ENCODE measurements around the gene HSD11B2. TPM values are rescaled to one million over a fixed set of nuclear protein-coding genes. Genes with fewer than 3 reads are reported as not detected.
A peak's percentile ranks its signal among the peaks of the same experiment; 100 is the strongest.

The HSD11B2 gene
- total RNA-seq, 1 donor from 2014 or later: 4.7 TPM

DNA sequence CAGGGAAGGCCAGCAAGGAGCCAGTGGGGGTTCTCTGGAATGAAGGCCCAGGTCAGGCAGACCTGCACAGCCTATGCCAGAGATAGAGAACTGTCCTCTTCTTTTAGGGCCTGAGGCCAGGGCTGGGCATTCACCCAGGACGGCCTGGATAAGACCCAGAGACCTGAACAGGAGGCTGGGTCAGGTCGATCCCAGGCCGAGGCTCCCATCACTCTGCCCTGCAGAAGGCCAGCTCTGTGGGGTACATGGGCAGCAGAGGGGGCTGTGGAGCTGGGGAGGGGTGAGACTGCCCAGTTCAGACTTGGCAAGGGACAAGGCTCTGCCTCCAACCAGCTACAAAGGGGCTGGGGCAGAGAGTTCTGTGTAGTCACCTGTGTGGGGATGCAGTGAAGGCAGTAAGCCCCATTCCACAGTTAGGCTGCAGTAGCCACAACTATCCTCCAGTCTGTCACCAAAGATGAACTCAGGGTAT is 14.6 kb downstream of the HSD11B2 start:
- Mint-ChIP-seq H3K27me3 (ENCODE audit: low read depth) (no peaks in the 10 kb centered on the region), H3K4me1 (peaks cover 7% of the 10 kb centered on the region), H3K4me3 (no peak overlapping the region), H3K36me3 (ENCODE audit: low read depth) (no peaks in the 10 kb centered on the region), H3K9me3 (no peaks in the 10 kb centered on the region), H3K27ac (ENCODE audit: unreplicated experiment) (no peak overlapping the region)
- TF ChIP-seq, protein P1, sequence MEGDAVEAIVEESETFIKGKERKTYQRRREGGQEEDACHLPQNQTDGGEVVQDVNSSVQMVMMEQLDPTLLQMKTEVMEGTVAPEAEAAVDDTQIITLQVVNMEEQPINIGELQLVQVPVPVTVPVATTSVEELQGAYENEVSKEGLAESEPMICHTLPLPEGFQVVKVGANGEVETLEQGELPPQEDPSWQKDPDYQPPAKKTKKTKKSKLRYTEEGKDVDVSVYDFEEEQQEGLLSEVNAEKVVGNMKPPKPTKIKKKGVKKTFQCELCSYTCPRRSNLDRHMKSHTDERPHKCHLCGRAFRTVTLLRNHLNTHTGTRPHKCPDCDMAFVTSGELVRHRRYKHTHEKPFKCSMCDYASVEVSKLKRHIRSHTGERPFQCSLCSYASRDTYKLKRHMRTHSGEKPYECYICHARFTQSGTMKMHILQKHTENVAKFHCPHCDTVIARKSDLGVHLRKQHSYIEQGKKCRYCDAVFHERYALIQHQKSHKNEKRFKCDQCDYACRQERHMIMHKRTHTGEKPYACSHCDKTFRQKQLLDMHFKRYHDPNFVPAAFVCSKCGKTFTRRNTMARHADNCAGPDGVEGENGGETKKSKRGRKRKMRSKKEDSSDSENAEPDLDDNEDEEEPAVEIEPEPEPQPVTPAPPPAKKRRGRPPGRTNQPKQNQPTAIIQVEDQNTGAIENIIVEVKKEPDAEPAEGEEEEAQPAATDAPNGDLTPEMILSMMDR (conservative IDR thresholded peaks at IDR 0.05): no peak
- no peak for DNase-seq (ENCODE audit: low read depth, low spot score)

DNA sequence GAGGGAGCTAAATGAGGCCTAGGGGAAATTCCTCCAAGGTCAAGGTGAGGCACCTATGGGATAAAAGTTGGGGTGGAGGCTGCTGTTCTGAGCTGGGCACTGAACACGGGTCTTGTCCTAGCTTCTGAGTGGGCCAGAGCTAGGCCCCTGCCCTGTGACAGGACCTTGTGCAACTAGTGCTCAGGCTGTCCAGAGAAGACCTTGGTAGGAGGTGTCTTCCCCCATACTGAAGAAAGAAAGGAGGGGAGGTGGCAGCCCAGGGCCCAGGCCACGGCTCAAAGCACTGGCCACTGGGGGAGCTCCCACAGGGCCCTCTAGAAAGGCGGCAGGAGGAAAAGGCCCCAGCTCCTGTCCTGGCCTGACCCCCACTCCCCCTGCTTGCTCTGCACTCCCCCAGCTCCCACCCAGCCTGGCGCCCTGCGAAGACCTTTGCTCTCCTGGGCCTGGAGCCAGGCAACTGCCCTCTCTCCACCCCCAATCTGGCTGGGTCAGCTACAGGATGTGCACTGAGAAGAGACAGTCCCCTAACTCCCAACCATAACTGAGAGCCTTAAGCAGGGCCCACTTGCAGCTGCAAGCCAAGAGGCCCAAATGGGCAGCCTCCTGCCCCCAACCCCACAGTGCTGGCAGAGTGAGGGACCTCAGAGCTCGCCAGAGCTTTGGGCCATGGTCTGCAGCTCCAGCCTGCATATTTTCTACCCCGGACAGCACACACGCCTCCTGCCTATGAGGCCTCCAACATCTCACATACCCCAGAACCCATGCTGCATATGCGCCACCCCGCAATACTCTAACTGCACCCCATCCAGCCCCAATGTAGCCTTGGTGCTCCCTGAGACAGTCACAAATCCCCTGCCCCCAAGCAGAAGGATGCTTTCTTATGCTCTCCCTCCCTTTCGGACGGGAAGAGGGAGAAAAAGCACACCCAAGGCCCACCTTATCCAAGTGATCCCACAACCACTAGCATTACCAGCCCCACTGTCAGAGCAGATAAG is 15.3 kb downstream of the HSD11B2 start:
- Mint-ChIP-seq H3K36me3 (ENCODE audit: low read depth) (no peaks in the 10 kb centered on the region), H3K4me3 (no peak overlapping the region), H3K9me3 (no peaks in the 10 kb centered on the region), H3K27ac (ENCODE audit: unreplicated experiment) (peak overlapping the region; percentile 90), H3K4me1 (peaks cover 7% of the 10 kb centered on the region), H3K27me3 (ENCODE audit: low read depth) (no peaks in the 10 kb centered on the region)
- TF ChIP-seq, protein P1 (conservative IDR thresholded peaks at IDR 0.05): no peak
- DNase-seq (ENCODE audit: low read depth, low spot score): no peak

DNA sequence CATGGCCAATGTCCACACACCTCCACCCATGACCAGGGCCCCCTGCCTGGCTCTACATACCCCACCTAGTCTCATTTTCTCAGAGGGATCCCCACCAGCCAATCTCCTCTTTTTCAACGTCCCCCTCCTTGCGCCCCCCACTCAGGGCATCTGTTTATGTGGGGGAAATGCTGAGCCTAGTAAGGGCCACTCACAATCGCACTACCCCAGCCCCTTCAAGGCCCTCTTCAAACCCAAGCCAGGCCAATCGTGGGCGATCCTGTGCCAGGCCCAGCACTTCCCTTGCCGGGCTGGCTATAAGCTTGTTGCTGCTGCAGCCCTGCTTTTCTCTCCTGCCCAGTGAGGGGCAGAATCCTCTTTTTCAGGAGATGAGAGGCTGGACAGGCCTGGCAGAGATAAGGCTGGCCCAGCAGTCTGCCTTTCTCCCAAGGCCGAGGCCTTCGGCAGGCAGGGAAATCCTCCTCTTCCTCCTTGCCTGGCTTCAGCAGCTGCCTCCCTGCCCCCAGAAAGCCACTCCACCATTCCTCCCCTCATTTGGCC is 16.1 kb downstream of the HSD11B2 start:
- DNase-seq (ENCODE audit: low read depth, low spot score): no peak
- no peaks in the 10 kb centered on the region for H3K36me3 Mint-ChIP-seq (ENCODE audit: low read depth)
- H3K27ac Mint-ChIP-seq (ENCODE audit: unreplicated experiment): no peak overlapping the region
- no peak overlapping the region for H3K4me3 Mint-ChIP-seq
- no peaks in the 10 kb centered on the region for H3K9me3 Mint-ChIP-seq
- H3K4me1 Mint-ChIP-seq: peaks cover 7% of the 10 kb centered on the region
- no peaks in the 10 kb centered on the region for H3K27me3 Mint-ChIP-seq (ENCODE audit: low read depth)
- TF ChIP-seq, protein P1 (conservative IDR thresholded peaks at IDR 0.05): no peak

DNA sequence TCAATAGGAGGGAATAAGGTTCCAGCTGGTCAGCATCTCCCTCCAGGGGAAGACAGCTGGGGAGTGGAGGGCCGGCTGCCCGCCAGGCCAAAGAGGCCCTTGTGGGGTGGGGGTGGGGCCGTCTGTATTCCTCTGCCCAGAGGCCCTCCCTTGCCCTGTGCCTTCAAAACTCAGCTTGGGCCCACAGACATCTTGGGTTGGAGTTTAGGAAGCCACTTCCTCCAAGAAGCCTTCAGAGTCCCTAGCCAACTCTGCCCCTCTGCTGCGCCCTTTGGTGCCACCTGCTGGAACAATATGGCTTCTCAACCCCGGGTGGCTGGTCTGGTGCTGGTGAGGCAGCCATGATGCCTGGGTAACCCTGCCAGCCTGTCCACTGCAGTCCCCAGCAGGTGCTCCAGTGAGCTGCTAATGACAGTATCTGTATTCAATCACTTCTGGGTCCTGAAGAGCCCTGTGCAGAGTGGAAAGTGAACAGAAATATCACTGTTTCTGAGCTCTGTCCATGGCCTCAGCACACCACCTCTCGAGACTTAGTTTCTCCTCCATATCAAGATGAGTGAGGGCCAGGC is 16.7 kb downstream of the HSD11B2 start:
- no peaks in the 10 kb centered on the region for H3K36me3 Mint-ChIP-seq (ENCODE audit: low read depth)
- TF ChIP-seq, protein P1 (conservative IDR thresholded peaks at IDR 0.05): peak; percentile 52
- H3K4me3 Mint-ChIP-seq: no peak overlapping the region
- peaks cover 7% of the 10 kb centered on the region for H3K4me1 Mint-ChIP-seq
- H3K27ac Mint-ChIP-seq (ENCODE audit: unreplicated experiment): no peak overlapping the region
- DNase-seq (ENCODE audit: low read depth, low spot score): no peak
- H3K27me3 Mint-ChIP-seq (ENCODE audit: low read depth): no peaks in the 10 kb centered on the region
- no peaks in the 10 kb centered on the region for H3K9me3 Mint-ChIP-seq

DNA sequence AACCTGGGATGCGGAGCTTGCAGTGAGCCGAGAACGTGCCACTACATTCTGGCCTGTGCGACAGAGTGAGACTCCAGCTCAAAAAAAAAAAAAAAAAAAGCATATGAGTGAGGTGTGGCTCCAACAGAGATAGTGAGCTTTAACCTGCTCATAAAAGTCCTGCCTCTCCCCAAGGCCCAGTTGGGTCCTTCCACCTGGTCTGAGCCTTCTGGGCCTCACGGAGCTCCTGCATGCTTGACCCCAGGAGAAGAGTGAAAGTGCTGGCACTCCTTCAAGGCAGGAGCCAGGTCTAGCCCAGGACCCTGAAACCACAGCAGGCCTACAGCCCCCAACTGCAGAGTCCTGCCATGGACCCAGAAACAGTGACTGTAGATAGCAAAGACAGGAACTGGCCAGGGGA is 17.7 kb downstream of the HSD11B2 start:
- Mint-ChIP-seq H3K4me3 (no peak overlapping the region), H3K36me3 (ENCODE audit: low read depth) (no peaks in the 10 kb centered on the region), H3K27me3 (ENCODE audit: low read depth) (no peaks in the 10 kb centered on the region), H3K4me1 (peaks cover 7% of the 10 kb centered on the region), H3K27ac (ENCODE audit: unreplicated experiment) (no peak overlapping the region), H3K9me3 (no peaks in the 10 kb centered on the region)
- DNase-seq (ENCODE audit: low read depth, low spot score): no peak
- TF ChIP-seq, protein P1 (conservative IDR thresholded peaks at IDR 0.05): no peak
